ENCODE measurements around the gene TAF11L11.
"Not testable (repeated sequence)": the region's sequence is repeated elsewhere in the genome, so short reads cannot be mapped to it uniquely, and the experiment has no call there.

GRCh38 chr5:17585658-17586057 lies 18.3 kb upstream of the TAF11L11 start, which contains the start of gene TAF11L7:
- TF ChIP-seq CTCF (conservative IDR thresholded peaks at IDR 0.05; ENCODE audit: low read length); EZH2phosphoT487 (IDR thresholded peaks at IDR 0.05; ENCODE audit: borderline replicate concordance, low read depth, low read length): not testable (repeated sequence)

Measured in OCI-LY7 (cell line).